NCI-H345 treated with DMSO at 0.1 percent for 48 hours (cell line): ENCODE results near the gene ALKBH7.
"Not testable (repeated sequence)": the region's sequence is repeated elsewhere in the genome, so short reads cannot be mapped to it uniquely, and the experiment has no call there.

Experiments
- DNase-seq: peaks from one replicate; lab custom pipeline; 2025; ENCODE audit not compliant: unreplicated experiment; lab: John Stamatoyannopoulos, UW

ALKBH7 gene

DNA sequence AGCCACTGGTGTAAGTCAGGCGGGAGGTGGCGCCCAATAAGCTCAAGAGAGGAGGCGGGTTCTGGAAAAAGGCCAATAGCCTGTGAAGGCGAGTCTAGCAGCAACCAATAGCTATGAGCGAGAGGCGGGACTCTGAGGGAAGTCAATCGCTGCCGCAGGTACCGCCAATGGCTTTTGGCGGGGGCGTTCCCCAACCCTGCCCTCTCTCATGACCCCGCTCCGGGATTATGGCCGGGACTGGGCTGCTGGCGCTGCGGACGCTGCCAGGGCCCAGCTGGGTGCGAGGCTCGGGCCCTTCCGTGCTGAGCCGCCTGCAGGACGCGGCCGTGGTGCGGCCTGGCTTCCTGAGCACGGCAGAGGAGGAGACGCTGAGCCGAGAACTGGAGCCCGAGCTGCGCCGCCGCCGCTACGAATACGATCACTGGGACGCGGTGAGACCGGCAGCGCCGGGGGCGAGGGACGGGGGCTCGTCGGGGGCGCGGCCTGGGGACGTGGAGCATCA is at the start of gene ALKBH7:
Gene ALKBH7 (plus strand): TSS at position 201 of the 502 bp plus-strand sequence. CDS start 27 bp downstream, at position 228.
- DNase-seq: peak; percentile 99

DNA sequence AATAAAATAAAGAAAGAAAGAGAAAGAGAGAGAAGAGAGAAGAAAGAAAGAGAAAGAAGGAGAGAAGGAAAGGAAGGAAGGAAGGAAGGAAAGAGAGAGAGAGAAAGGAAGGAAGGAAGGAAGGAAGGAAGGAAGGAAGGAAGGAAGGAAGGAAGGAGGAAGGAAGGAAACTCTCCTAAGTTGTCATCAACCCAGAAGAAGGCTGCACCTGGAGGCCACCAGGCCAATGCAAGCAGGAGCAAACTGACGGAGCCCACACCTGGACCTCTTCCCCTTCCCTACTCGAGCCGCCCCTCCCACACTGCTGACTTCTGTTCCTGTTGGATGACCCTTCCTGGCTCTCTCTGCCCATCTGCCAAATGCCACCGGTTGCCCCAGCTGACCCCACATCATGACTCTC is 47.8 kb upstream of the ALKBH7 start:
- no peak for DNase-seq

DNA sequence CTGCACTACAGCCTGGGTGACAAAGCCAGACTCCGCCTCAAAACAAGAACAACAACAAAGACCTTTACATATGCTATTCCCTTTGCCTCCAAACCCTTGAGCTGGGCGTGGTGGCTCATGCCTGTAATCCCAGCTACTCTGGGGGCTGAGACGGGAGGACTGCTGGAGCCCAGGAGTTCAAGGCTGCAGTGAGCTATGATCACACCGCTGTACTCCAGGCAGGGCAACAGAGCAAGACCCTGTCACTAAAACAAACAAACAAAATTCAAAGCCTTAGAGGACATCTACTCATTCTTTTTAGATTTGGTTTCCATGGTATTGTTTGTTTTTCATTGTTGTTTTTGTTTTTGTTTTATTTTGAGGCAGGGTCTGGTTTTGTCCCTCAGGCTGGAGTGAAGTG is 47.0 kb upstream of the ALKBH7 start:
- no peak for DNase-seq

- no peak for DNase-seq
Measured at GRCh38 chr19:6326815-6327214, 45.8 kb upstream of the ALKBH7 start.

DNA sequence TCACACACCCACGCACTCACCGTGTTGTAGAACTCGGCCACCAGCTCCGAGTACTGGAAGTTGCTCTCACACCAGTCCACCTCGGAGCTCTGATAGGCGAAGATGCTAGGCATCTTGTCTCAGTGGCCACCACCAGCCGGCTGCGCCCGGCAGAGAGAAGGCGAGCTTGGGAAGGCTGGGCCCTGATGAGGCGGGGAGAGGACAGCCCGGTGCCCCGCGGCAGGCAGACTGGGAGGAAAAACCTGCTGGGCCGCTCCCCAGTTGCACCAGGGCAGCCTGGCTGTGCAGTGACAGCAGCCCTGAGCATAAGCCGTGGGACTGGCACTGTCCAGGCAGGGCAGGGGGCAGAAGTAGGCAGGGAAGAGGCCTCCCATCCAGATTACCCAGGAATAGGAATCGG is 39.2 kb upstream of the ALKBH7 start, which contains the start of gene ACER1:
Gene ACER1 (minus strand): TSS at position 174 of the 400 bp plus-strand sequence. CDS start 61 bp downstream, at position 113.
- no peak for DNase-seq

DNA sequence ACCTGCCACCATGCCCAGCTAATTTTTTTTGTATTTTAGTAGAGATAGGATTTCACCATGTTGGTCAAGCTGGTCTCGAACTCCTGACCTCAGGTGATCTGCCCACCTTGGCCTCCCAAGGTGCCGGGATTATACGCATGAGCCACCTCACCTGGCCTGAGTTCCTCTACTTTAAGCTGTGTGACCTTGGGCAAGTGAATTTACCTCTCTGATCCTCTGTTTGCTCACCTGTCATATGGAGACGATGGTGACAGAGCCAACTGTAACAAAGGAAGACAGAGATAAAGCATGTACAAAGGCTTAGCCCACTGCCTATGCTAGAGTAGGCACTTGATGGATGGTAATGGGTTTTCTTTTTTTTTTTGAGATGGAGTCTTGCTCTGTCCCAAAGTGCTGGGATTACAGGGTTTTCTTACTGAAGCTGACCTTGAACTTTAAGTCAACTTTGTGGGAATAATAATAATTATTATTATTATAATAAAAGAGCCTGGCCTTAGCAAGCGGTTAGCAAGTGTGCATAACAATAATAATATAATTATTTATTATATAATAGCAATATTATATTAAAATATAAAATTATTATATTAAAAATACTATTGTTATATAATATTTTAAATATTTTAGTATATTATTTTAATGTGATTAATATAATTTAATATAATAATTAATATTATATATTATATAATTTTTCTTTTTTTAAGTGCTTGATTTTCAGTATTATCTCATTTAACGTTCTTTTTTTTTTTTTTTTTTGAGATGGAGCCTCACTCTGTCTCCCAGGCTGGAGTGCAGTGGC is 37.9 kb upstream of the ALKBH7 start:
- DNase-seq: no peak

- DNase-seq: no peak
Measured at GRCh38 chr19:6340493-6341201, 31.9 kb upstream of the ALKBH7 start.

DNA sequence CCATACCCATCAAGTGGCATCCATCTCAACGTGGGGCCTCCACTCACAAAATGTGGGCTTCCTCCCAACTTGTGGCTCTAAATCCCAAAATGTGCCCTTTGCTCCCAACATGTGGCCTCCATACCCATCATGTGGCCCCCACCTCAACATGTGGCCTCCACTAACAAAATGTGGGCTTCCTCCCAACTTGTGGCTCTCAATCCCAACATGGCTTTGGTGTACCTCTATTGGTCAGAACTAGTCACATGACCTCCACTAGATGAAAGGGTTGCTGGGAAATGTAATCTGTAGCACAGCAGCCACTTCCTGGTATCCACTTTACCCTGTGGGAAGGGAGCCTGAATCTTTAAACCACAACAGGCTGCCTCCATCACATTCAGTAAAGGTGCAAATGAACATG is 29.1 kb upstream of the ALKBH7 start:
- no peak for DNase-seq

DNA sequence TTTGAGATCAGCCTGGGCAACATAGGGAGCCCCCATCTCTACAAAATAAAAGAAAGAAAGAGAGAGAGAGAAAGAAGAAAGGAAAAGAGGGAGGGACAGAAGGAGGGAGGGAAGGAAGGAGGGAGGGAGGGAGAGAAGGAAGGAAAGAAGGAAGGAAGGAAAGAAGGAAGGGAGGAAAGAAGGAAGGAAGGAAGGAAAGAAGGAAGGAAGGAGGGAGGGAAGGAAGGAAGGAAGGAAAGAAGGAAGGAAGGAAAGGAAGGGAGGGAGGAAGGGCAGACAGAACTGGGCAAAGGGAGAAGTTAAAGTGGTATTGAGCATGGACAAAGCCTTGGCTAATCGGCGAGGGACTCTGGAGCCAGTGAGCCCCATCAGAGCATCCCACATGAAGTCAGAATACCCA is 23.3 kb upstream of the ALKBH7 start:
- not testable (repeated sequence) for DNase-seq

DNA sequence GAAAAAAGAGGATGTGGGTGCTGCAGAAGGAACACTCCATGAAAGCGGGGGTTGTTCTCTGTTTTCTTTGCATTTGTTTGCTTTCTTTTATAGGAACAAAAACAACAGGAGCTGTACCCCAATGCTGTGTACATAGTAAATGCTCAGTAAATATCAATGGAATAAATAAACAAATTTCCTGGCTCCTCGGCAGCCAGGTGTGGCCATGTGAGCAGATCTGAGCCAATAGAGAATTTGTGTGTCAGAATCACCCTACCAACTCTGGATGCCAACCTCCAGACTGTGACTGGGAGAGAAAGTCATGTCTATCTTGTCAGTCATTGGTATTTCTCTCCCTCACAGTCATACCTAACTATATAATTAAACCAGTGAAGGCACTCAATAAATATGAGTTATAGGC is 21.9 kb upstream of the ALKBH7 start:
- DNase-seq: no peak

- DNase-seq: no peak
Measured at GRCh38 chr19:6352381-6353165, 20.0 kb upstream of the ALKBH7 start.

- no peak for DNase-seq
Measured at GRCh38 chr19:6354098-6354674, 18.4 kb upstream of the ALKBH7 start.

- not testable (repeated sequence) for DNase-seq
Measured at GRCh38 chr19:6355321-6356040, 17.1 kb upstream of the ALKBH7 start.

- no peak for DNase-seq
Measured at GRCh38 chr19:6357174-6357573, 15.4 kb upstream of the ALKBH7 start.

- DNase-seq: no peak
Measured at GRCh38 chr19:6358003-6358402, 14.6 kb upstream of the ALKBH7 start.

DNA sequence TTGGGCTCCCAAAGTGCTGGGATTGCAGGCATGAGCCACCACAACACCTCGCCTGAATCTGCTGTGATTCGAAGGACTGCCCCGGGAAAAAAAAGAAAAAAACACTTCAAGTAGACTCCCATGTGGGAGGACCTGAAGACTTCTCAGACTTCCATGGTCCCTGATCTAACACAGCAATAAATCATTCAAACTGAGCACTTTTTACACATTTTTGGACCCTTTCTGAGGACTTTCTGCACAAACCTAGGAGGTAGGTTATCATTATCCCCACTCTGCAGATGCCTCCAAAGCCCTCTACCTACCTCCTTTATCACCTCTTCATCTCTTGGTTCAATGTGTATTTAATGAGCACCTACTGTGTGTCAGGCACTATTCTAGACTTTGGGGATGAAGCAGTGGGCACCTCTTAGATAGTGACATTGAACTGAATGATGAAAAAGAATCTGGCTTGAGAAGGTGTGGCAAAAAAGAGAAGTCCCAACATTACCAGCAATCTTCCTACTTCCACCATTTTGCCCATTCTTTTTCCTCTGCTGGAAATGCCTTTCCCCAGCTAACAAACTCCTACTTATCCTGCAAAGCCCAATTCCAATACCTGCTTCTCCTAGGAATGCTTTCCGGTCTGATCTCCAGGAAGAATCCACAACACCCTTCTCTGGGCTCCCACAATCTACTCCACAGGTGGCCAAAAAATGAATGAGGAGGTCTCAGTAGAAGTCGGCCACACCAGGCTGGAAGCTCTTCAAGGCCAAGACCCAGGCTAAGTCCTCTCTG is 12.8 kb upstream of the ALKBH7 start:
- DNase-seq: no peak

GRCh38 chr19:6360445-6360844 is 12.1 kb upstream of the ALKBH7 start:
- not testable (repeated sequence) for DNase-seq

- DNase-seq: not testable (repeated sequence)
Measured at GRCh38 chr19:6360857-6361216, 11.8 kb upstream of the ALKBH7 start.

DNA sequence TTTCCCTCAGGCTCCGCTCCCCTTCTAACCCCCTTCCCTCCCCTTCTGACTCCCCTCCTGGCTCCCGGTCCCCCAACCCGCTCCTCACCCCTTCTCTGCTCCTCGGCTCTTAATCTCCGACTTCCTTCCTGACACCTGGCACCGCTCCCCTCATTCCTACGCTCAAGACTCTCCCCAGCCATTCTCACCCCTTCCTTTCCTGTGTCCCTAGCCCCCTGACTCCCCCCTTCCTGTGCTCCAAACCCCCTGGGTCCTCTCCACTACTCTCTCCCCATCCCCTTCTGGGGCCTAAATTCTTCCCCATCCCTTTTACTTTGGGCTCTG is 10.6 kb upstream of the ALKBH7 start:
- DNase-seq: no peak

DNA sequence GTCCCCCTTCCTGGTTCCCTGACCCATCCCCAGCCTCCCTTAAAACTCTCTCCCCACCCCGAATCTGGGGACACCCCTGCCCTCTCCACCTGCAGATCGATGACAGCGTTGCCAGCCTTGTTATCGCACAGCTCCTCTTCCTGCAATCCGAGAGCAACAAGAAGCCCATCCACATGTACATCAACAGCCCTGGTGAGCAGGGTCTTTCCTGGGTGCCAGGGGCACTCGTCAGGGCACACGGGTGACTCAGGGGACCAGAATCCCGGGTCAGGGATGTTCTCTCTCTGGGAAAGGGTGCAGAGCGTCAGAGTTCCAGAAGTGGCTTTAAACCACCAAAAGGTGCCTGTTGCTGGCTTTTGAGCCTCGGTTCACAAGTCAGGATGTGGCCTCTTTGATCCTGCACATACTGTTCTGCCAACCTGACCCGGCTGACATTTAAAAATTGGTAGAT is 10.2 kb upstream of the ALKBH7 start:
- DNase-seq: no peak
